OCI-LY7 (cell line): ENCODE data around the gene TSPYL6. TPM values are rescaled to one million over a fixed set of nuclear protein-coding genes. Genes with fewer than 3 reads are reported as not detected.

Source experiments
- BruUV-seq: library from RNA; stranded (reverse); fragments of 400-500 nt; replicated peaks from 2 replicates; lab custom pipeline; 2021; lab: Mats Ljungman, UMichigan
- CTCF ChIA-PET: fragments of 300-600 bp; sonication (Branson Sonifier 250); formaldehyde crosslinking; loops from one replicate; lab custom pipeline; 2022; ENCODE audit warnings: antibody characterized with exemption; ENCODE audit not compliant: unreplicated experiment; lab: Charles Lee
- POLR2A ChIA-PET: fragments of 300-600 bp; sonication (Branson Sonifier 250); formaldehyde crosslinking; loops from one replicate; lab custom pipeline; 2022; ENCODE audit warnings: antibody characterized with exemption; lab: Charles Lee
- DNase-seq: peaks from one replicate; pipeline ENCODE4 v3.0.0-alpha.2; 2015; ENCODE audit warnings: low spot score
- H2AFZ ChIP-seq: fragments of 200-600 bp; sonication (generic), shearing (Covaris generic); 2 replicates; pipeline ENCODE4 v1.6.1; 2014; ENCODE audit warnings: mild to moderate bottlenecking, antibody characterized with exemption, low read length, moderate library complexity
- H3K27ac ChIP-seq: fragments of 200-600 bp; sonication (generic); 2 replicates; pipeline ENCODE4 v1.5.1; 2014; ENCODE audit warnings: mixed run types, low read depth, mild to moderate bottlenecking, moderate library complexity, low read length, inconsistent platforms; ENCODE audit not compliant: poor library complexity, severe bottlenecking
- H3K36me3 ChIP-seq: fragments of 200-600 bp; sonication (generic); 2 replicates; pipeline ENCODE4 v1.6.1; 2014; ENCODE audit warnings: mild to moderate bottlenecking, antibody characterized with exemption, low read length, moderate library complexity, mixed read lengths; ENCODE audit not compliant: insufficient read depth
- H3K4me1 ChIP-seq: fragments of 200-600 bp; sonication (generic); 2 replicates; pipeline ENCODE4 v1.5.1; 2014; ENCODE audit warnings: mild to moderate bottlenecking, low read length; ENCODE audit not compliant: insufficient read depth, poor library complexity, severe bottlenecking
- H3K4me2 ChIP-seq: fragments of 200-600 bp; sonication (generic); 2 replicates; pipeline ENCODE4 v1.6.1; 2014; ENCODE audit warnings: mild to moderate bottlenecking, low read length
- H3K4me3 ChIP-seq: fragments of 200-600 bp; sonication (generic); 2 replicates; pipeline ENCODE4 v1.5.1; 2014; ENCODE audit warnings: mild to moderate bottlenecking, low read depth, low read length; ENCODE audit not compliant: poor library complexity, severe bottlenecking
- H3K79me2 ChIP-seq: fragments of 200-600 bp; sonication (generic); 2 replicates; pipeline ENCODE4 v1.6.1; 2016; ENCODE audit warnings: low read depth, mild to moderate bottlenecking, low read length, moderate library complexity, mixed read lengths; ENCODE audit not compliant: insufficient read depth
- H3K9me2 ChIP-seq: fragments of 200-600 bp; sonication (generic); 2 replicates; pipeline ENCODE4 v1.6.1; 2016; ENCODE audit warnings: mild to moderate bottlenecking, low read length, mixed read lengths; ENCODE audit not compliant: insufficient read depth
- H3K9me3 ChIP-seq: fragments of 200-600 bp; sonication (generic); 2 replicates; pipeline ENCODE4 v1.6.1; 2014; ENCODE audit warnings: mild to moderate bottlenecking, mixed run types, low read length, mixed read lengths
- H4K20me1 ChIP-seq: fragments of 200-600 bp; sonication (generic); 2 replicates; pipeline ENCODE4 v1.6.1; 2014; ENCODE audit warnings: mild to moderate bottlenecking, antibody characterized with exemption, low read length, moderate library complexity, mixed read lengths; ENCODE audit not compliant: insufficient read depth
- EZH2phosphoT487 ChIP-seq: fragments of 200-600 bp; sonication (generic); IDR thresholded peaks from 2 replicates; pipeline ENCODE4 v1.6.1; 2018; ENCODE audit warnings: low read depth, borderline replicate concordance, mild to moderate bottlenecking, mixed run types, antibody characterized with exemption, low read length, moderate library complexity, mixed read lengths
- intact Hi-C: fragments of 100-400 bp; cut with micrococcal nuclease; formaldehyde crosslinking; loops from one replicate; pipeline ENCODE4 v1.10.0; 2022; ENCODE audit not compliant: unreplicated experiment
- total RNA-seq, 2 experiments: library from RNA; depleted of rRNA in 1 of 2; stranded (reverse); fragments of >200 nt in 1 of 2; shearing (Covaris generic) in 1 of 2; gene quantifications; 2 replicates each; pipeline ENCODE4 v1.2.3, GENCODE V29; 2014 to 2022
- TF ChIP-seq, protein P1 (sequence below): fragments of 200-600 bp; sonication (generic); conservative IDR thresholded peaks from 2 replicates; pipeline ENCODE4 v1.5.1; 2014; ENCODE audit warnings: mild to moderate bottlenecking, antibody characterized with exemption, low read length, moderate library complexity, mixed read lengths

The TSPYL6 gene
- total RNA-seq, 2 experiments from 2014 or later, result not detected

DNA sequence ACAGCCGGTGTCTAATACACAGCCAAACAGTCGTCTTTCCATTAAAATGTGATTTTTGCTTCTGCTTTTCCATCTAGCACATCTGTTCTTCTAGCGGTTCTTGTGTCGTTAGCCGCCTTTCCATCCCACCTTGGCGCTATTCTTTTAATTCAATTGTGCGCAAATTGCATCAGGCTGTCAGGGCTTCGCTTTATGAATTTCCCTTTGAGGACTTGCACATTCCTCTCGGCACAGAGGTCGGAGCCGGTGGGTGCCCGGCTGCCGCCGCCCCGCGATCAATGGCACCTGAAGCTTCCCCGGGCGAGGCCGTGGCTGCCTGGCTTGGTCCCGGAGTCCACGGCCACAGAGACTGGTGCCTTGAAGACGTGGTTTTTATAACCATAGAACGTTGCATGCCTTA, 33.9 kb upstream of the TSPYL6 start:
- Histone ChIP-seq H3K4me3 (no peak overlapping the region), H4K20me1 (no peaks in the 10 kb centered on the region), H3K9me3 (no peaks in the 10 kb centered on the region), H3K36me3 (no peaks in the 10 kb centered on the region), H3K79me2 (no peaks in the 10 kb centered on the region), H3K9me2 (no peaks in the 10 kb centered on the region), H2AFZ (no peak overlapping the region), H3K27ac (no peak overlapping the region), H3K4me1 (no peaks in the 10 kb centered on the region), H3K4me2 (no peak overlapping the region)
- no peak for TF ChIP-seq EZH2phosphoT487
- TF ChIP-seq, protein P1, sequence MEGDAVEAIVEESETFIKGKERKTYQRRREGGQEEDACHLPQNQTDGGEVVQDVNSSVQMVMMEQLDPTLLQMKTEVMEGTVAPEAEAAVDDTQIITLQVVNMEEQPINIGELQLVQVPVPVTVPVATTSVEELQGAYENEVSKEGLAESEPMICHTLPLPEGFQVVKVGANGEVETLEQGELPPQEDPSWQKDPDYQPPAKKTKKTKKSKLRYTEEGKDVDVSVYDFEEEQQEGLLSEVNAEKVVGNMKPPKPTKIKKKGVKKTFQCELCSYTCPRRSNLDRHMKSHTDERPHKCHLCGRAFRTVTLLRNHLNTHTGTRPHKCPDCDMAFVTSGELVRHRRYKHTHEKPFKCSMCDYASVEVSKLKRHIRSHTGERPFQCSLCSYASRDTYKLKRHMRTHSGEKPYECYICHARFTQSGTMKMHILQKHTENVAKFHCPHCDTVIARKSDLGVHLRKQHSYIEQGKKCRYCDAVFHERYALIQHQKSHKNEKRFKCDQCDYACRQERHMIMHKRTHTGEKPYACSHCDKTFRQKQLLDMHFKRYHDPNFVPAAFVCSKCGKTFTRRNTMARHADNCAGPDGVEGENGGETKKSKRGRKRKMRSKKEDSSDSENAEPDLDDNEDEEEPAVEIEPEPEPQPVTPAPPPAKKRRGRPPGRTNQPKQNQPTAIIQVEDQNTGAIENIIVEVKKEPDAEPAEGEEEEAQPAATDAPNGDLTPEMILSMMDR, result no peak
- no TSS peak for BruUV-seq
- DNase-seq, result no peak
- ChIA-PET POLR2A (interaction anchor here (0.7 kb wide), 1 partner anchor 147 kb away, joined by 3 read pairs; no protein-coding TSS in a partner anchor), CTCF (no interaction called here)
- intact Hi-C loops, result no loop called here

DNA sequence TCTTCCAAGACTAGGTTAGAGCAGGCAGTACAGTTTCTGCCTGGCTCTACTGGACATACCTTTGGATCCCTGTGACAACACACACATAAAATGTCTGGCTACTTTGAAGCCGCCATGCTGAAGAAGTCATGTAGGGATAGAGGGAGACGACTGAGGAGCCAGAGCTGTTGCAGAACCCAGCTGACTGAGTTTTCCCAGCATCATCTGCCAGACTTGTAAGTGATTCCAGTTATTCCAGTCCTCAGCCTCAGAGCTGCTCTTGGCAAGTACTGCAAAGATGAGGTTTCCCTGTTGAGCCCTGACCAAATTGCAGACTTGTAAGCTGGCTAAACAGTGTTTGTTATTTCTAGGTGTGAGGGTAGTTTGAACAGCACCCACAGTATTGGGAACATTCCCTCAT, 31.5 kb upstream of the TSPYL6 start:
- DNase-seq, result no peak
- no TSS peak for BruUV-seq
- Histone ChIP-seq H2AFZ (no peak overlapping the region), H3K4me1 (peaks cover 3% of the 10 kb centered on the region), H3K9me2 (no peaks in the 10 kb centered on the region), H4K20me1 (no peaks in the 10 kb centered on the region), H3K27ac (no peak overlapping the region), H3K36me3 (no peaks in the 10 kb centered on the region), H3K4me3 (no peak overlapping the region), H3K4me2 (no peak overlapping the region), H3K79me2 (no peaks in the 10 kb centered on the region), H3K9me3 (no peaks in the 10 kb centered on the region)
- intact Hi-C loops, result no loop called here
- ChIA-PET CTCF (no interaction called here), POLR2A (no interaction called here)
- TF ChIP-seq EZH2phosphoT487, result no peak
- TF ChIP-seq, protein P1, result no peak

DNA sequence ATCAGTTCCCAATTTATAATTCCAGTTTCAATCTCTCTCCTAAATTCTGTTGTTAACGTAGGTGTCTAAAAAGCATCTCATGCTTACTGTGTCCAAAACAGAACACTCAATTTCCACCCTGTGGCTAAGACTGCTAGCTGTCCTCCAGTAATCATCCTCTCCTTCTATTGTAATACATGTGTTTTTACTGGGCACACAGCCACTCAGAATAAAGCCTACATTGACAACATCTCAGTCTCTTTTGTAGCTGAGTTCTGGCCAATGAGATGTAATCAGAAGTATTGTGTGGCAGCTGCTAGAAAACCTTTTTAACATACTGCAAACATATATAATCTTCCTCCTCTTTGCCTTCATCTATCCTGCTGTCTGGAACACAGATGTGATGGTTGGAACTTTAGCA, 29.4 kb upstream of the TSPYL6 start:
- no peak overlapping the region for H3K4me3 ChIP-seq
- H3K36me3 ChIP-seq, result no peaks in the 10 kb centered on the region
- no peaks in the 10 kb centered on the region for H4K20me1 ChIP-seq
- H3K9me3 ChIP-seq, result no peaks in the 10 kb centered on the region
- no peak overlapping the region for H3K4me2 ChIP-seq
- ChIA-PET POLR2A (no interaction called here), CTCF (no interaction called here)
- no TSS peak for BruUV-seq
- H3K79me2 ChIP-seq, result no peaks in the 10 kb centered on the region
- H3K27ac ChIP-seq, result no peak overlapping the region
- peaks cover 3% of the 10 kb centered on the region for H3K4me1 ChIP-seq
- DNase-seq, result no peak
- H3K9me2 ChIP-seq, result no peaks in the 10 kb centered on the region
- TF ChIP-seq, protein P1, result no peak
- no peak for TF ChIP-seq EZH2phosphoT487
- H2AFZ ChIP-seq, result no peak overlapping the region
- intact Hi-C loops, result no loop called here
